Neural cell (in vitro differentiated cells): Measurements from ENCODE around the gene NRG3. TPM values are rescaled to one million over a fixed set of nuclear protein-coding genes. Genes with fewer than 3 reads are reported as not detected.

Experiments used
- H2AFZ ChIP-seq: fragments of 200-600, 300-800 bp; sonication (generic), shearing (Covaris generic); 2 replicates; pipeline ENCODE4 v1.6.0; 2014; ENCODE audit warnings: low read depth, mild to moderate bottlenecking, antibody characterized with exemption, low read length, moderate library complexity
- H3F3A ChIP-seq: fragments of 200-600 bp; shearing (Covaris generic); 2 replicates; pipeline ENCODE4 v1.6.1; 2016; ENCODE audit warnings: mild to moderate bottlenecking, moderate library complexity, mixed read lengths, antibody characterized with exemption, low read length; ENCODE audit not compliant: insufficient read depth, poor library complexity, severe bottlenecking
- H3K27ac ChIP-seq: fragments of 200-600, 300-800 bp; sonication (generic), shearing (Covaris generic); 2 replicates; pipeline ENCODE4 v1.5.1; 2014; ENCODE audit warnings: mild to moderate bottlenecking, low read length, moderate library complexity
- H3K27me3 ChIP-seq: fragments of 300-800, 200-600 bp; sonication (generic), shearing (Covaris generic); 2 replicates; pipeline ENCODE4 v1.6.0; 2014; ENCODE audit warnings: mild to moderate bottlenecking, low read depth, low read length, moderate library complexity; ENCODE audit not compliant: insufficient read depth
- H3K36me3 ChIP-seq: fragments of 300-800, 200-600 bp; sonication (generic), shearing (Covaris generic); 2 replicates; pipeline ENCODE4 v1.5.1; 2014; ENCODE audit warnings: mild to moderate bottlenecking, antibody characterized with exemption, low read length, moderate library complexity; ENCODE audit not compliant: insufficient read depth
- H3K4me2 ChIP-seq: fragments of 300-800, 200-600 bp; sonication (generic), shearing (Covaris generic); 2 replicates; pipeline ENCODE4 v1.6.0; 2014; ENCODE audit warnings: mild to moderate bottlenecking, low read length
- H3K4me3 ChIP-seq: fragments of 300-800, 200-600 bp; sonication (generic), shearing (Covaris generic); 2 replicates; pipeline ENCODE4 v1.5.1; 2014; ENCODE audit warnings: mild to moderate bottlenecking, low read length, moderate library complexity
- H3K79me2 ChIP-seq: fragments of 200-600 bp; shearing (Covaris generic); replicated peaks from 2 replicates; pipeline ENCODE4 v1.6.0; 2014; ENCODE audit warnings: mild to moderate bottlenecking, low read length, moderate library complexity; ENCODE audit not compliant: insufficient read depth
- H3K9ac ChIP-seq: fragments of 300-800, 200-600 bp; sonication (generic), shearing (Covaris generic); 2 replicates; pipeline ENCODE4 v1.6.1; 2016; ENCODE audit warnings: mild to moderate bottlenecking, low read length, mixed read lengths
- H3K9me2 ChIP-seq: fragments of 200-600 bp; shearing (Covaris generic); 2 replicates; pipeline ENCODE4 v1.6.1; 2016; ENCODE audit warnings: mild to moderate bottlenecking, low read length, mixed read lengths; ENCODE audit not compliant: insufficient read depth
- H3K9me3 ChIP-seq: fragments of 200-600, 300-800 bp; sonication (generic), shearing (Covaris generic); 2 replicates; pipeline ENCODE4 v1.6.1; 2016; ENCODE audit warnings: mild to moderate bottlenecking, mixed run types, low read length, moderate library complexity, mixed read lengths
- H4K20me1 ChIP-seq: fragments of 200-600 bp; shearing (Covaris generic); 2 replicates; pipeline ENCODE4 v1.6.1; 2016; ENCODE audit warnings: mild to moderate bottlenecking, mixed run types; ENCODE audit not compliant: insufficient read depth
- EP300 ChIP-seq: fragments of 450-650 bp; conservative IDR thresholded peaks from 2 replicates; pipeline ENCODE4 v1.6.1; 2014; ENCODE audit warnings: antibody characterized with exemption, mild to moderate bottlenecking, moderate library complexity; ENCODE audit not compliant: poor library complexity, severe bottlenecking
- EZH2 ChIP-seq: fragments of 200-600, 300-800 bp; shearing (Covaris generic), sonication (generic); IDR thresholded peaks from 2 replicates; pipeline ENCODE4 v1.6.1; 2014; ENCODE audit warnings: antibody characterized with exemption, low read length, borderline replicate concordance, mild to moderate bottlenecking; ENCODE audit not compliant: insufficient read depth, poor library complexity, severe bottlenecking
- MXI1 ChIP-seq: fragments of 450-650 bp; conservative IDR thresholded peaks from 2 replicates; pipeline ENCODE4 v1.6.1; 2014; ENCODE audit warnings: antibody characterized with exemption, mild to moderate bottlenecking; ENCODE audit not compliant: poor library complexity, severe bottlenecking
- POLR2AphosphoS5 ChIP-seq: IDR thresholded peaks from 2 replicates; pipeline ENCODE4 v1.6.1; 2012
- RAD21 ChIP-seq: fragments of 450-650 bp; conservative IDR thresholded peaks from 2 replicates; pipeline ENCODE4 v1.6.1; 2014; ENCODE audit warnings: antibody characterized with exemption, mild to moderate bottlenecking, moderate library complexity
- SMC3 ChIP-seq: fragments of 450-650 bp; conservative IDR thresholded peaks from 2 replicates; pipeline ENCODE4 v1.6.1; 2014; ENCODE audit warnings: antibody characterized with exemption, mild to moderate bottlenecking, moderate library complexity; ENCODE audit not compliant: poor library complexity
- TAF1 ChIP-seq: IDR thresholded peaks from 2 replicates; pipeline ENCODE4 v1.6.1; 2012; ENCODE audit warnings: low read depth
- polyA plus RNA-seq: library from polyadenylated mRNA; depleted of rRNA; stranded (reverse); fragments of >200 nt; gene quantifications from 2 replicates; pipeline ENCODE4 v1.2.3, GENCODE V29; 2014
- TF ChIP-seq, protein P1 (sequence below): fragments of 450-650 bp; IDR thresholded peaks from 2 replicates; pipeline ENCODE4 v1.5.1; 2014; ENCODE audit warnings: antibody characterized with exemption, mild to moderate bottlenecking, moderate library complexity; ENCODE audit not compliant: poor library complexity, severe bottlenecking
- TF ChIP-seq, protein P2 (sequence below): IDR thresholded peaks from 2 replicates; pipeline ENCODE4 v1.6.1; 2012; ENCODE audit warnings: borderline replicate concordance

Gene NRG3
- polyA plus RNA-seq, 1 donor from 2014 or later = 14.0 TPM

DNA sequence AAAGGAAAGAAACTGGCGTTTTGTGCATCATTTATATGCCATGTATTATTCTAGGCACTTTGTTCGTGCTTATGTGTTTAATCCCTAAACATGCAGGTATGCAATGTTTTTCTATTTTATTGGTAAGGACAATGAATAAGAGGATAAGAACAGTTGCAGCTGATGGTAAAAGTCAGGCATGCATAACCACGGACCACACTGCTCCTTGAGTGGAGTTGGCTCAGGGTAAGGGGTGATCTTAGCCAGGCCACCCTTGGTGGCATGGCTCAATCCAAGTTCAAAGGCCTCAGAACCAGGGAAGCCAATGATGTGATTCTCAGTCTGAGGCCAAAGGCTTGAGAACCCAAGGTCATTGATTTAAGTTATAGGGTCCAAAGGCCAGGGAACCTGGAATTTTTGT is 1068.1 kb downstream of the NRG3 start:
- no peaks in the 10 kb centered on the region for H3K79me2 ChIP-seq
- no peaks in the 10 kb centered on the region for H3K9me3 ChIP-seq
- no peak overlapping the region for H2AFZ ChIP-seq
- H3K4me2 ChIP-seq = no peak overlapping the region
- no peak overlapping the region for H3K27ac ChIP-seq
- no peak overlapping the region for H3K9ac ChIP-seq
- no peaks in the 10 kb centered on the region for H3K36me3 ChIP-seq
- no peaks in the 10 kb centered on the region for H3K9me2 ChIP-seq
- TF ChIP-seq EZH2 (no peak), TAF1 (no peak), RAD21 (no peak)
- no peak overlapping the region for H3K4me3 ChIP-seq
- no peaks in the 10 kb centered on the region for H4K20me1 ChIP-seq
- no peaks in the 10 kb centered on the region for H3F3A ChIP-seq
- H3K27me3 ChIP-seq = no peaks in the 10 kb centered on the region

DNA sequence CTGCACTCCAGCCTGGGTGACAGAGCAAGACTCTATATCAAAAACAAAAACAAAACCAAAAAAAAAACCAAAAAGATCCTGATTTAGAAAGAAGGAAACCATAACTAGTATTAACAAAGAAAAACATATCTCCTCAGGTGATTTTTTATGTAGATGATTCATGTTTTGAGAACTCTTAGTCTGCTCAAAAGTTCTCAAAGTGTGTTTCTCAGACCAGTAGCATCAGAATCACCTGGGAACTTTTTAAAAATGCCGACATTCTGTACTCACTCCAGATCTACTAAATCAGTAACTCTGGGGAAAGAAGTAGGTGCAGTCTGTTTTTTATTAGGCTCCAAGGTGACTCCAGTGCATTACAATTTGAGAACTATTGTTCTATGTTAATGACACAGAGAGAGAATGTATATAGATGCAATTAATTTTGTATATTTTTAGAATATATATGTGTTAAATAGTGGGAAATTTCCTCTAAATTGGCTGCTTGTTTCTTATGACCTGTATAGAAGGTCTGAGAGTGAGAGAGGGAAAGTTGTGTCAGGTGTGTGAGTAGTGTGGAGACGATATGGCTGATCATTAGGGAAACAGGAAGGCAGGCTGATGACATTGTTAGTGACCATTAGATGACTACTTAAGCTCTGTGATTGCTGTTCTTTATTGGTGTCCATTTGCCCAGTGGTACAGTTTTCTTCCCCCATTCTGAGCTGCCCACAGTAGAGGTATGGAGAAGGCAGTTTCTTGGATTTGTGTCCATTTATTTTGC is 1075.0 kb downstream of the NRG3 start:
- Histone ChIP-seq H3K4me3 (no peak overlapping the region), H3F3A (no peaks in the 10 kb centered on the region), H3K9ac (no peak overlapping the region), H2AFZ (no peak overlapping the region), H3K27me3 (no peaks in the 10 kb centered on the region), H3K4me2 (no peak overlapping the region), H3K27ac (no peak overlapping the region), H3K79me2 (no peaks in the 10 kb centered on the region), H3K9me3 (no peaks in the 10 kb centered on the region), H3K36me3 (no peaks in the 10 kb centered on the region), H3K9me2 (no peaks in the 10 kb centered on the region), H4K20me1 (no peaks in the 10 kb centered on the region)
- TF ChIP-seq, protein P1, sequence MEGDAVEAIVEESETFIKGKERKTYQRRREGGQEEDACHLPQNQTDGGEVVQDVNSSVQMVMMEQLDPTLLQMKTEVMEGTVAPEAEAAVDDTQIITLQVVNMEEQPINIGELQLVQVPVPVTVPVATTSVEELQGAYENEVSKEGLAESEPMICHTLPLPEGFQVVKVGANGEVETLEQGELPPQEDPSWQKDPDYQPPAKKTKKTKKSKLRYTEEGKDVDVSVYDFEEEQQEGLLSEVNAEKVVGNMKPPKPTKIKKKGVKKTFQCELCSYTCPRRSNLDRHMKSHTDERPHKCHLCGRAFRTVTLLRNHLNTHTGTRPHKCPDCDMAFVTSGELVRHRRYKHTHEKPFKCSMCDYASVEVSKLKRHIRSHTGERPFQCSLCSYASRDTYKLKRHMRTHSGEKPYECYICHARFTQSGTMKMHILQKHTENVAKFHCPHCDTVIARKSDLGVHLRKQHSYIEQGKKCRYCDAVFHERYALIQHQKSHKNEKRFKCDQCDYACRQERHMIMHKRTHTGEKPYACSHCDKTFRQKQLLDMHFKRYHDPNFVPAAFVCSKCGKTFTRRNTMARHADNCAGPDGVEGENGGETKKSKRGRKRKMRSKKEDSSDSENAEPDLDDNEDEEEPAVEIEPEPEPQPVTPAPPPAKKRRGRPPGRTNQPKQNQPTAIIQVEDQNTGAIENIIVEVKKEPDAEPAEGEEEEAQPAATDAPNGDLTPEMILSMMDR = no peak
- TF ChIP-seq SMC3 (no peak), TAF1 (no peak), POLR2AphosphoS5 (no peak), RAD21 (no peak), EZH2 (no peak), EP300 (no peak)
- TF ChIP-seq, protein P2, sequence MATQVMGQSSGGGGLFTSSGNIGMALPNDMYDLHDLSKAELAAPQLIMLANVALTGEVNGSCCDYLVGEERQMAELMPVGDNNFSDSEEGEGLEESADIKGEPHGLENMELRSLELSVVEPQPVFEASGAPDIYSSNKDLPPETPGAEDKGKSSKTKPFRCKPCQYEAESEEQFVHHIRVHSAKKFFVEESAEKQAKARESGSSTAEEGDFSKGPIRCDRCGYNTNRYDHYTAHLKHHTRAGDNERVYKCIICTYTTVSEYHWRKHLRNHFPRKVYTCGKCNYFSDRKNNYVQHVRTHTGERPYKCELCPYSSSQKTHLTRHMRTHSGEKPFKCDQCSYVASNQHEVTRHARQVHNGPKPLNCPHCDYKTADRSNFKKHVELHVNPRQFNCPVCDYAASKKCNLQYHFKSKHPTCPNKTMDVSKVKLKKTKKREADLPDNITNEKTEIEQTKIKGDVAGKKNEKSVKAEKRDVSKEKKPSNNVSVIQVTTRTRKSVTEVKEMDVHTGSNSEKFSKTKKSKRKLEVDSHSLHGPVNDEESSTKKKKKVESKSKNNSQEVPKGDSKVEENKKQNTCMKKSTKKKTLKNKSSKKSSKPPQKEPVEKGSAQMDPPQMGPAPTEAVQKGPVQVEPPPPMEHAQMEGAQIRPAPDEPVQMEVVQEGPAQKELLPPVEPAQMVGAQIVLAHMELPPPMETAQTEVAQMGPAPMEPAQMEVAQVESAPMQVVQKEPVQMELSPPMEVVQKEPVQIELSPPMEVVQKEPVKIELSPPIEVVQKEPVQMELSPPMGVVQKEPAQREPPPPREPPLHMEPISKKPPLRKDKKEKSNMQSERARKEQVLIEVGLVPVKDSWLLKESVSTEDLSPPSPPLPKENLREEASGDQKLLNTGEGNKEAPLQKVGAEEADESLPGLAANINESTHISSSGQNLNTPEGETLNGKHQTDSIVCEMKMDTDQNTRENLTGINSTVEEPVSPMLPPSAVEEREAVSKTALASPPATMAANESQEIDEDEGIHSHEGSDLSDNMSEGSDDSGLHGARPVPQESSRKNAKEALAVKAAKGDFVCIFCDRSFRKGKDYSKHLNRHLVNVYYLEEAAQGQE = no peak

DNA sequence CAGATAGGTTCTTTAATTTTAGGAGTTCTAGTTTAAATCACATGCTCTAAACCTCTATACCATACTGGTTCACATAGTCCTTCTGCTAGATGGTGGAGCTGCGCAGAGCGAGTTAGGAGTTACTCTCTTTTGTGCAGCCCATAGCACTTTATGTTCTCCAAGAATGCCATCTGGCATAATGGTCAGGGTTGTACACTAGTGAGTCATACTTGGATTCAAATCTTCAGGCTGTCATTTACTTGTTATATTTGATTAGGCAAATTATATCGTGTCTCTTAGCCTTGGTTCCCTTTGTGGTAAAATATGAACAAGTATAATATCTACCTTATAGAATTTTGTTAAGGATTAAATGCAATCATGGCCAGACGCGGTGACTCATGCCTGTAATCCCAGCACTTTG is 1078.3 kb downstream of the NRG3 start:
- Histone ChIP-seq H3K9me2 (no peaks in the 10 kb centered on the region), H3K9ac (no peak overlapping the region), H3K9me3 (no peaks in the 10 kb centered on the region), H3F3A (no peaks in the 10 kb centered on the region), H3K27me3 (no peaks in the 10 kb centered on the region), H2AFZ (no peak overlapping the region), H4K20me1 (no peaks in the 10 kb centered on the region), H3K36me3 (no peaks in the 10 kb centered on the region), H3K27ac (no peak overlapping the region), H3K79me2 (no peaks in the 10 kb centered on the region), H3K4me3 (no peak overlapping the region), H3K4me2 (no peak overlapping the region)
- TF ChIP-seq TAF1 = no peak
- no peak for TF ChIP-seq SMC3
- TF ChIP-seq MXI1 = no peak
